Left renal cortex interstitium (tissue), 4 donors: Measurements from ENCODE around the gene CCN5. TPM values are rescaled to one million over a fixed set of nuclear protein-coding genes. Genes with fewer than 3 reads are reported as not detected.

Experiments used
- DNase-seq, 4 donors: peaks; one replicate each; pipeline ENCODE4 v3.0.0-alpha.2; 2013; ENCODE audit warnings: low read depth in 4 of 4, low spot score in 2 of 4, missing footprints in 1 of 4
- polyA plus RNA-seq, 4 donors: library from polyadenylated mRNA; unstranded; fragments of 120-200 nt; gene quantifications; one replicate each; pipeline ENCODE4 v1.2.1, GENCODE V29; 2013; ENCODE audit not compliant: insufficient read length in 4 of 4

Gene CCN5
- polyA plus RNA-seq, 4 donors = 0.10 to 0.34 (median 0.19) TPM; not detected in 1

GRCh38 chr20:44776980-44777379 lies 61.8 kb downstream of the CCN5 start:
- peak in 3 of 4 donors; percentile 11 to 46 (median 20) for DNase-seq

Other genes starting within 250 kb of the CCN5 start
- 10 to 100 TPM; 10.9 to 15.2 (median 13.2) TPM for gene TTPAL, start 239.5 kb upstream of the CCN5 start, polyA plus RNA-seq
- gene SERINC3, start 193.3 kb upstream of the CCN5 start, polyA plus RNA-seq = 10 to 100 TPM; 65.5 to 78.8 (median 67.3) TPM
- gene PKIG, start 132.8 kb upstream of the CCN5 start, polyA plus RNA-seq = 10 to 100 TPM; 57.3 to 70.8 (median 63.0) TPM
- gene ADA, start 63.7 kb upstream of the CCN5 start, polyA plus RNA-seq = 1 to 10 TPM; 5.8 to 7.8 (median 7.4) TPM
- gene KCNK15, start 30.5 kb downstream of the CCN5 start, polyA plus RNA-seq = under 1 TPM in 2 of 4 donors, not detected in 2; 0.11 to 0.19 TPM
- 1 to 10 TPM in 1 of 4 donors, under 1 TPM in 3; 0.54 to 1.0 (median 0.79) TPM for gene RIMS4, start 95.2 kb downstream of the CCN5 start, polyA plus RNA-seq
- 100 to 1,000 TPM; 205 to 231 (median 216) TPM for gene YWHAB, start 170.3 kb downstream of the CCN5 start, polyA plus RNA-seq
- 100 to 1,000 TPM in 1 of 4 donors, 10 to 100 TPM in 3; 25.2 to 104 (median 49.4) TPM for gene PABPC1L, start 194.7 kb downstream of the CCN5 start, polyA plus RNA-seq
- gene TOMM34, start 245.0 kb downstream of the CCN5 start, polyA plus RNA-seq = 10 to 100 TPM; 37.3 to 43.7 (median 41.1) TPM